ENCODE measurements around the gene EBF4. TPM values are rescaled to one million over a fixed set of nuclear protein-coding genes. Genes with fewer than 3 reads are reported as not detected.

The EBF4 gene
- total and polyA plus RNA-seq, 2 donors (not counting 1 experiment from before 2014, with no cell fraction given): 0.81 to 5.0 TPM

GRCh38 chr20:2698186-2698817, 5.7 kb downstream of the EBF4 start:
- Mint-ChIP-seq H3K27ac (no peak overlapping the region), H3K9me3 (ENCODE audit: insufficient read depth) (no peaks in the 10 kb centered on the region), H3K4me1 (peaks cover 2% of the 10 kb centered on the region), H3K4me3 (no peak overlapping the region), H3K27me3 (peaks cover 53% of the 10 kb centered on the region)
- 85% methylated on average over 2 of the region's 4 CpGs for WGBS (ENCODE audit: insufficient coverage)
- Histone ChIP-seq H3K4me2 (replicated peaks; ENCODE audit: low read depth, low read length, poor library complexity, severe bottlenecking) (no peak overlapping the region), H3K27me3 (replicated peaks in 1 of 4; ENCODE audit: control extremely low read depth in 1 of 4, control insufficient read depth in 3 of 4, insufficient read depth in 4 of 4, low read length in 3 of 4) (peaks cover 0 to 51% (median 24%) of the 10 kb centered on the region in 4 experiments), H3K9me3 (ENCODE audit: control extremely low read depth in 1 of 3, control insufficient read depth in 2 of 3, insufficient read depth in 1 of 3, low read length in 2 of 3) (peaks cover 0 to 9% (median 0%) of the 10 kb centered on the region in 3 donors), H2AFZ (ENCODE audit: insufficient read depth, low read depth, low read length, poor library complexity, severe bottlenecking) (no peak overlapping the region), H3K36me3 (replicated peaks in 1 of 2; ENCODE audit: control extremely low read depth in 1 of 2, control insufficient read depth in 1 of 2, extremely low read depth in 1 of 2, insufficient read depth in 2 of 2, low read length in 1 of 2) (no peaks in the 10 kb centered on the region), H3K27ac (ENCODE audit: low read length in 2 of 2) (no peak overlapping the region), H3K9ac (ENCODE audit: low read length) (no peak overlapping the region), H3K4me3 (ENCODE audit: control extremely low read depth in 1 of 5, extremely low read depth in 1 of 5, insufficient read depth in 1 of 5, low read depth in 2 of 5, low read length in 4 of 5) (no peak overlapping the region), H4K20me1 (ENCODE audit: control insufficient read depth, insufficient read depth, low read length, poor library complexity, severe bottlenecking) (no peaks in the 10 kb centered on the region), H3K79me2 (ENCODE audit: control insufficient read depth, insufficient read depth, low read length) (no peaks in the 10 kb centered on the region), H3K4me1 (ENCODE audit: control insufficient read depth in 2 of 2, insufficient read depth in 2 of 2, low read length in 2 of 2) (peaks cover 7 to 9% of the 10 kb centered on the region in 2 donors)
- ATAC-seq (ENCODE audit: low read depth) (no peak), DNase-seq (no peak)
- intact Hi-C loops (cut with micrococcal nuclease): no loop called here
- TF ChIP-seq CTCF (IDR thresholded peaks at IDR 0.05) (no peak), EZH2 (IDR thresholded peaks at IDR 0.05; ENCODE audit: borderline replicate concordance, insufficient read depth, low read depth, low read length, poor library complexity, severe bottlenecking) (no peak)
- POLR2A ChIA-PET: interaction anchor here (0.5 kb wide), 1 partner anchor 12 kb away, joined by 3 read pairs; no protein-coding TSS in a partner anchor
- CTCF ChIA-PET: no interaction called here

GRCh38 chr20:2698912-2699311, 6.3 kb downstream of the EBF4 start:
- DNase-seq (no peak), ATAC-seq (ENCODE audit: low read depth) (no peak)
- Mint-ChIP-seq H3K9me3 (ENCODE audit: insufficient read depth) (no peaks in the 10 kb centered on the region), H3K4me1 (peaks cover 2% of the 10 kb centered on the region), H3K27me3 (peaks cover 57% of the 10 kb centered on the region), H3K27ac (no peak overlapping the region), H3K4me3 (no peak overlapping the region)
- ChIA-PET POLR2A (no interaction called here), CTCF (no interaction called here)
- intact Hi-C loops (cut with micrococcal nuclease): no loop called here
- Histone ChIP-seq H3K4me3 (ENCODE audit: control extremely low read depth in 1 of 5, extremely low read depth in 1 of 5, insufficient read depth in 1 of 5, low read depth in 2 of 5, low read length in 4 of 5) (no peak overlapping the region), H3K27ac (ENCODE audit: low read length in 2 of 2) (no peak overlapping the region), H4K20me1 (ENCODE audit: control insufficient read depth, insufficient read depth, low read length, poor library complexity, severe bottlenecking) (no peaks in the 10 kb centered on the region), H2AFZ (ENCODE audit: insufficient read depth, low read depth, low read length, poor library complexity, severe bottlenecking) (no peak overlapping the region), H3K4me1 (ENCODE audit: control insufficient read depth in 2 of 2, insufficient read depth in 2 of 2, low read length in 2 of 2) (peaks cover 3 to 5% of the 10 kb centered on the region in 2 donors), H3K4me2 (replicated peaks; ENCODE audit: low read depth, low read length, poor library complexity, severe bottlenecking) (no peak overlapping the region), H3K9ac (ENCODE audit: low read length) (no peak overlapping the region), H3K36me3 (replicated peaks in 1 of 2; ENCODE audit: control extremely low read depth in 1 of 2, control insufficient read depth in 1 of 2, extremely low read depth in 1 of 2, insufficient read depth in 2 of 2, low read length in 1 of 2) (no peaks in the 10 kb centered on the region), H3K9me3 (ENCODE audit: control extremely low read depth in 1 of 3, control insufficient read depth in 2 of 3, insufficient read depth in 1 of 3, low read length in 2 of 3) (peaks cover 0 to 8% (median 0%) of the 10 kb centered on the region in 3 donors), H3K27me3 (replicated peaks in 1 of 4; ENCODE audit: control extremely low read depth in 1 of 4, control insufficient read depth in 3 of 4, insufficient read depth in 4 of 4, low read length in 3 of 4) (peaks cover 0 to 46% (median 22%) of the 10 kb centered on the region in 4 experiments), H3K79me2 (ENCODE audit: control insufficient read depth, insufficient read depth, low read length) (no peaks in the 10 kb centered on the region)
- TF ChIP-seq EZH2 (IDR thresholded peaks at IDR 0.05; ENCODE audit: borderline replicate concordance, insufficient read depth, low read depth, low read length, poor library complexity, severe bottlenecking): no peak
- TF ChIP-seq CTCF (IDR thresholded peaks at IDR 0.05): no peak
- 94% methylated on average over 4 of the region's 4 CpGs for WGBS (ENCODE audit: insufficient coverage)
